Occipital lobe (tissue), 2 donors: Measurements from ENCODE around the gene PHOX2A. TPM values are rescaled to one million over a fixed set of nuclear protein-coding genes. Genes with fewer than 3 reads are reported as not detected.

ENCODE experiments used
- DNase-seq: peaks from one replicate; lab custom pipeline; 2025; lab: John Stamatoyannopoulos, UW
- total RNA-seq: library from RNA; depleted of rRNA; stranded (reverse); fragments of >200 nt; gene quantifications from one replicate; pipeline ENCODE4 v1.2.3, GENCODE V29; 2014

PHOX2A gene
- total RNA-seq, 1 donor from 2014 or later = not detected

GRCh38 chr11:72233773-72234513 is 10.0 kb downstream of the PHOX2A start:
- no peak for DNase-seq

- no peak for DNase-seq
Measured at GRCh38 chr11:72233056-72233772, 10.8 kb downstream of the PHOX2A start.

DNA sequence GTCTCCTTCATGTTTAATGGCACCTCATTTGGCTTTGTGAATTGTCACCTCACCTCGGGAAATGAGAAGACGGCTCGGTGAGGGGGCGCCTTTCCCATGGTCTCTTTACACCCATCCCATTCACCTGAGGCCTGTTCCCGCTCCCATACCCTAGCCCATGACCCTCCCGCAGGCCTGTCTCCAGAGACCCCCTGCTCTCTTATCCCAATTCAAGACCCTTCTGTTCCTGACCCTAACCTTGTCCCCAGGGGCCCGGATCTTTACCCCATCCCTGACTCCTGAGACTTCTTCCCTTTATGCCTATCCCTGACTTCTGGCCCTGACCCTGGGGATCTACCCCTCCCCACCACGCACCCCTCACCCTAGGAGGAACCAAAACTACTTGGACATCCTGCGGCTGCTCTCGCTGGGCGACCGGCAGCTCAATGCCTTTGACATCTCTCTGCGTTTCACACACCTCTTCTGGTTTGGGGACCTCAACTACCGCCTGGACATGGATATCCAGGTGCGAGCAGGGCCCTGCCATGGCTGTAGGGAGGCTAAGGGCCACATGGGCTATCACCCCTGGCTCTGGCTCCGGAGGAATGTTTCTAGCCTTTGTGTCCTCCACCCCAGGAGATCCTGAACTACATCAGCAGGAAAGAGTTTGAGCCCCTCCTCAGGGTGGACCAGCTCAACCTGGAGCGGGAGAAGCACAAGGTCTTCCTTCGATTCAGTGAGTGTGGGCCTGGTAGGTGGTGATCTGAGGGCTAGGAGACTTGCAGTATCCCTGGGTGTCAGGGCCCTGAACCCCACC is 11.5 kb downstream of the PHOX2A start:
- no peak for DNase-seq

GRCh38 chr11:72231396-72232259 is 12.3 kb downstream of the PHOX2A start:
- no peak for DNase-seq

DNA sequence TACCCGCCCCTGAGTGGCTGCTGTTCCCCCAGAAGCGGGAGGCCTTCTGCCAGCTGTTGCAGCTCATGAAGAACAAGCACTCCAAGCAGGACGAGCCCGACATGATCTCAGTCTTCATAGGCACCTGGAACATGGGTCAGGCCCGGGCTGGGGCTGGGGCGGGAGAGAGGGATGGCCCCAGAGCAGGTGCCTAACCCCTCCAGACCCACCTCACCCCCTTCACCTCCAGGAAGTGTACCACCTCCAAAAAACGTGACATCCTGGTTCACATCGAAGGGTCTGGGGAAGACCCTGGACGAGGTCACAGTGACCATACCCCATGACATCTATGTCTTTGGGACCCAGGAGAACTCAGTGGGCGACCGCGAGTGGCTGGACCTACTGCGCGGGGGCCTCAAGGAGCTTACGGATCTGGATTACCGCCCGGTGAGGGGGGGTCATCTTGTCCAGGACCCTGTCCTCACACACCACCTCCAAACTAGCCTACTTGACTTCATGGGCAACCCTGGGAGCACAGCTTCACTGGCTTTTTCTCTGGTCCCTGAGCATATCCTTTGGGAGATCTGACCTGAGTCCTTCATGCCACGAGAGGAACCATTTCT is 13.1 kb downstream of the PHOX2A start:
- no peak for DNase-seq

GRCh38 chr11:72229925-72230763 is 13.8 kb downstream of the PHOX2A start:
- no peak for DNase-seq

DNA sequence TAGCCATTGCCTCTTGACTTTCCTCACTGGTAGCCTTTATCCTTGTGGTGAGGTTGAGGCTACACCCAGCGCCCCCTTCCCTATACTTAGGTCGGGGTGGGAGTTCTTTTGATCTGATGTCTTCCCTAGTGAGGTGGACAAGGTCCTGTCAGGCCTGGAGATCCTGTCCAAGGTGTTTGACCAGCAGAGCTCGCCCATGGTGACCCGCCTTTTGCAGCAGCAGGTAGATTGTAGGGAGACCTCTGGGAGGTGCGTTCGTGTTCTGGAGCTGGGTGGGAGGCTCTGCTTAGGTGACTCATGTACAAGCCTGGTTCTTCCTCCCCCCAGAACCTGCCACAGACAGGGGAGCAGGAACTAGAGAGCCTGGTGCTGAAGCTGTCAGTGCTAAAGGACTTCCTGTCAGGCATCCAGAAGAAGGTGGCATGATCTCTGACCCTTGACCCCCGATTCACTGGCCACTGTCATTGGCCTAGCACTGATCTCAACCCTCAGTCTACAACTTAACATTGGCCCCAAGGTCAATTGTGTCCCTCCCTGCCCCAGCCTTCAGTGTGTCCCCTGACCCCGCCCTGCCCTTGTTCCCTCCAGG is 14.5 kb downstream of the PHOX2A start:
- DNase-seq = no peak

GRCh38 chr11:72228844-72229231 is 15.1 kb downstream of the PHOX2A start:
- DNase-seq = no peak

- DNase-seq = no peak
Measured at GRCh38 chr11:72228229-72228843, 15.6 kb downstream of the PHOX2A start.

GRCh38 chr11:72227316-72228228 is 16.4 kb downstream of the PHOX2A start:
- DNase-seq = no peak

DNA sequence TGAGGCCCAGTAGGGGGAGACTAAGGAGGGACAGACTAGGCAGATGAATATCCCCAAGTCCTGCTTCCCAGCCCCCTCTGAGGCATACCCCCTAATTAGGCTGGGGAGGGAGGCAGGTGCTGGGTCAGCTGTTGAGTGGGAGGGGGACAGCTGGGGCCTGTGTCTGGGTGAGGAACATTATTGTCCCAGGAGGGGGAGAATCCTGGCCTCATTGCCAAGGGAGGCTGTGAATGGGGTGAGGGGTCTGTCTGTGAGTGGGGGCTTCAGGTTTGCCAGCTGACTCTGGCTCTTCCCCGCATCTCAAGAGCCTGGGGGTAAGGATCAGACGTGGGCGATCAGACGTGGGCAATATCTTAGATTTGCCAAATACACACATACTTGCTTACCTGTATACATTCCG is 17.3 kb downstream of the PHOX2A start:
- DNase-seq = no peak

- DNase-seq = no peak
Measured at GRCh38 chr11:72225411-72225951, 18.5 kb downstream of the PHOX2A start.

- DNase-seq = no peak
Measured at GRCh38 chr11:72224564-72225410, 19.2 kb downstream of the PHOX2A start, which contains the start of gene INPPL1. Gene INPPL1 (plus strand): TSS chr11:72224767. CDS start chr11:72224985, 218 bp downstream.

DNA sequence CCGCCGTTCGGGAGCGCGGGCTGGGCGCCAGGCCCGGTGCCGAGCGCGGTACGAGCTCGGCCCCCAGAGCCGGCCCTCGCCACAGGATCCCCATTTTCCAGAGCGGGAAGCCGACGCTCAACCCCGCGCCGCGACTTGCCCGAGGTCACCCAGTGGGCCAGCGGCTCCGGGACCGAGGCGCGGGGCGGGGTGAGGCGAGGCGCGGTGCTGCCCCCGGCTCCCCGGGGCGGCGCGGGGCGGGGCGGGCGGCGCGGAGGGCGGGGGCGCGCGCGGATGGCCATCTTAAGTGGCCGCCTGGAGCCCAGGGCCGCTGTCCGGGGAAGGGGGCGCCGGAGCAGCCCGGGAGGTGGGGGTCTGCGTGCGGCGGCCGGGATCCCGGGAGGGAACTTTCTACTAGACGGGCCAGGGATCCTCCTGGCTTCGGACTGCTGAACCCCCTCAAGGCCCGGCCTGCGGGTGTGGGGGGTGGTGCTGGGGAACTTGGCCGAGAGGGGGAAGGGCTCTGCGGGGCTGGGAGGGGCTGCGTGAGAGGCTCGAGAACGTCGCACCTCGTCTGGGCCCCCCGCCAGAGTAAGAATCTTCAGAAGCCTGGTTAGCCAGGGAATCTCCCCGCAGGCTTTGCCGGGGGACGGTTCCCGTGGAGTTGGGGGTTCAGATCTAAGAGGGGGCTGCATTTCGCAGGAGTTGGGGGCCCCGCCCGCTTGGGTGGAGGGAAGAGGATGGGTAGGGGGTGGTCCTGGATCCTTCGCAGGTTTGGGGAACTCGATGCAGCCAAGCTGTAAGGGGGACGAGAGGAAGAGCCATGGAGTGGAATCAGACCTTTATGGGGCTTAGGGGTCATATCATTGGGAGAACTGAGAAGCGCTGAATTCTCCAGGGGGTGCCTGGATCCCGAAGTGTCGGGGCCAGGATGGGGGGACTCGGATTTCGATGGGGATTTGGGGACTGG is 20.1 kb downstream of the PHOX2A start:
- no peak for DNase-seq

DNA sequence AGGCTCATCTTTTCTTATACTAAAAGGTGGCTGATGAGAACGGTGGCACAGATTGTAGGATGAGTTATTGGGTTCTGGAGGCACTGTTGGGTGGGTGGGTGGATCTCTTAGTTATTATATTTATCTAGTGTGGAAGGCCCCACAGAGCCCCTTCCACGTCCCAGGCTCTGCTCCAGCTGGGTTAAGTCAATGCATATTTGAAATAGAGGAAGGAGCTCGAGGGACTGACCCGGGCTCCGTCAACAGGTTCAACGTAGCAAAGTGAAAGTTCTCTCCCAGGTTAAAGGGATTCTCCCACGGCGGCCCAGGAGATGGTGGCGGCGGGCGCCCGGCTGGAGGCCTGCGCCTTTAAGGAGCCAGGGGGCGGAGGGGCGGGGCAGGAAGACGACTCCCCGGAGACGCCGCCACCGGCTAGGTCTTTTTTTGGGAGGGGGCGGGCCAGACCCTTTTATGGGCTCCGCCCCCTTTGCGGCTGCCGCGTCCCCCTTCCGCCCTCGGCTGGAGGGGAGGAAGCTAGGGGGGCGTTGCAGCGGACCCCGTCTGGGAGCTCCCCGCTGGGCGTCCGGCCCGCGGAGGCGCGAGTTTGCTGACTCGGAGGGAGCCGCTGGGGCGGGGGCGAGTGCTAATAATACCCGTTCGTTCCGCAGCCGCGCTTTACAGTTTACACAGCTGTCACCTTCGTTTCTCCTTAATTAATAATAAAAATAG is 20.9 kb downstream of the PHOX2A start:
- DNase-seq = peak; percentile 71
